ENCODE results near the gene SORD.

DNA sequence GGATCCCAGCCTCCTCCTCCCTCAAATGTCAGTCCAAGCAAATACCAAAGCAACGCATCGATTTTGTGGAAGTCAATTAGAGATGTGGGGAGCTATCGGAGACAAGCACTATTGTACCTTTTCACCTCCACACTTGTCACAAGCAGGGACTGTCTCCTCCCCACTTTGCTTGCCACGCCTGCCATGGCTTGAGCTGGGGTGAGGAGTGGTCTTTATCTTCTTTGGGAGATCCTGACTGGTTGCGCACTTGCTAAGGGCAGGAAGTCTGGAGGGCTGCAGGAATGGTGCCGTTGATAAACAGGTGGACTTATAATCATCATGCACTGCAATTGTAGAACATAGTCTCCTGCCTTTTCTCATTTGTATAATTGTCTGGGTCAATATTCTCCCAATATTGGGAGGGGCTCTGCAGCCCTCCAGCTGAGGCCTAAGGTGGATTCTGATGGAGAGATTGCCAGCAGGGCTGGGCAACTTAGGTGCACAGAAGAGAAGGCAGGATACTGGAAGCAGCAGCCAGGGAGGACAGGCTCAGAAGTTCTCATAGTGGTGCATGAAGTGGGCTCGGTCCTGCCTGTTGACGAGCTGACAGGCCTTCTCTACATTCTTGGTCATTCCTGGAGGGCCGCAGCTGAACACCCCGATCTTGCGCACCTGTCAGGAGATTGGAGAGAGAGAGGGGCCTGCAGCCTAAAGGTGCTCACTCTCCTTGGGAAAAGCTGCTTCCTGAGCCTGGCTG, 70.8 kb downstream of the SORD start:
- TF ChIP-seq POLR2AphosphoS5 (IDR thresholded peaks at IDR 0.05; ENCODE audit: borderline replicate concordance, low read depth, low read length) (no peak), EZH2 (IDR thresholded peaks at IDR 0.05) (no peak), FOXP2 (optimal IDR thresholded peaks at IDR 0.05; ENCODE audit: control extremely low read depth, extremely low read length, insufficient read depth) (no peak)

All from SK-N-MC (cell line).